KG1 (cell line): ENCODE measurements around the gene SEMA6A.

Experiments
- DNase-seq: peaks from one replicate; lab custom pipeline; 2025; lab: John Stamatoyannopoulos, UW

Gene SEMA6A

DNA sequence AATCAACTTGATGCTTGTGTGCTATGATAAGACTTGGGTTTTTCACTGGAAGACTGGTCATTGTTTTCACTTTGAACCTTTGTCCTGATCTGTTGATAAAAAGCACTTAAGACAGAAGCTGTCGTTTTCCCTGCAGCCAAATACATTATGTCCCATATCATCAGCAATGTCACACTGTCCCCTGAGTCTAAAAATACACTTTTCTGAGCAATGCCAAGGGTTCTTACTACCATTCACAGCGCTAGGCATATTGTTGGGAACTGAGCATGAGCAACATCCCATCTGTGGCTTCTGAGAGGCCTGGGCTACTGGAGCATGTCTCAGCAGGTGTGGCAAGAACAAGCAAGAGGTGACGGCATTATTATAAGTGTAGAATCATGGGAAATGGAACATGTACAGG, 81.8 kb downstream of the SEMA6A start:
- DNase-seq = no peak

GRCh38 chr5:116492016-116492623, 82.5 kb downstream of the SEMA6A start:
- DNase-seq = peak; percentile 35

DNA sequence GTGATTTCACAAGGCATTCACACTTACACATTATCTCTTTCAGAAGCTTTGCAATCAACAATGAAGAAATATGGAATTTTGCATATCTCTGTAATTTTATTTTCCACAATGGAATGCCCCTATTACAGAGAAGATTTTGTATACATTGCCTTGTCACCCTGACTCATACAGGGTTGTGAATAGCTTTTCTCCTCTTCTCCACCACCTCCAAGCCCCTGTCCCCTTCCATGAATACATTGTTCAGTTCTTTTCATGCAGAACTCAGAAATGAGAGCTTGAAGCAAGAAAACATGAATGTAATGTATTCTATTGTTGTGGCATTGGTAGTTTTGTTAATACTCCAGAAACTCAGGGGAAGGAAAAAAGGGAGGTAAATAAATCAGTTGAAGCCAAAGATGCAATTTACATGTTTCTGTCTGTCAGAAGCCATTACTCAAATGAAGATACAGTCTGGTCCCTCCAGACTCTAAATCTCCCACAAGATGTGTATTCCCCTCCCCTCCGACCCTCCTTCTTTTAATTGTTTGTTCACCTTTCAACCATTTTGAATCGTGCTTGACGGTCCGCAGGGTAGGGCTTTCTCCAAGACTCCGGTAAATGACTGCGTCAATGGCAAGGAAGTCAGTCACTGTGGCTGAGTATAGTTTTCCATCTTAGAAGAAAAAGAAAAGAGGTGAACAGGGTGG, 86.1 kb downstream of the SEMA6A start:
- DNase-seq = no peak

GRCh38 chr5:116487045-116487444, 87.6 kb downstream of the SEMA6A start:
- no peak for DNase-seq

GRCh38 chr5:116486588-116486987, 88.0 kb downstream of the SEMA6A start:
- DNase-seq = no peak

- DNase-seq = no peak
Observed at GRCh38 chr5:116484645-116485044, 90.0 kb downstream of the SEMA6A start.

DNA sequence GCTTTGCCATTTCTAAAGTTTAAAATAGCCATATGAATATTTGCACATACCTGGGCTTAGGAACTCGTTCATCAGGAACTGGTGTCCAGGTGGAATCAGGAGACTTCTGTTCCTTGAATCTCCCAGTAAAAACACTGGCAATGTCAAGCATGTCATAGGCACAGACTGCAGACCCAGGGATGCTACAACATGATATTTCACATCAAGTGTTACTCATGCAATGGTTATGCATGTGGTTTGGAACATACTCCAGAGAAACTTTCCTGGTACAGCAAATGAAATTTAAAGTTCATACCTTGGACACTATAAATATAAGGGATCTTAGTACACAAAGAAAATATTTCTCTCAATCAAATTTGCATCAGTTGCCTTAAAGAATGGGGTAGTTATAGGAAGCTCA, 92.2 kb downstream of the SEMA6A start:
- DNase-seq = no peak

GRCh38 chr5:116480894-116481510, 93.6 kb downstream of the SEMA6A start:
- DNase-seq = no peak

DNA sequence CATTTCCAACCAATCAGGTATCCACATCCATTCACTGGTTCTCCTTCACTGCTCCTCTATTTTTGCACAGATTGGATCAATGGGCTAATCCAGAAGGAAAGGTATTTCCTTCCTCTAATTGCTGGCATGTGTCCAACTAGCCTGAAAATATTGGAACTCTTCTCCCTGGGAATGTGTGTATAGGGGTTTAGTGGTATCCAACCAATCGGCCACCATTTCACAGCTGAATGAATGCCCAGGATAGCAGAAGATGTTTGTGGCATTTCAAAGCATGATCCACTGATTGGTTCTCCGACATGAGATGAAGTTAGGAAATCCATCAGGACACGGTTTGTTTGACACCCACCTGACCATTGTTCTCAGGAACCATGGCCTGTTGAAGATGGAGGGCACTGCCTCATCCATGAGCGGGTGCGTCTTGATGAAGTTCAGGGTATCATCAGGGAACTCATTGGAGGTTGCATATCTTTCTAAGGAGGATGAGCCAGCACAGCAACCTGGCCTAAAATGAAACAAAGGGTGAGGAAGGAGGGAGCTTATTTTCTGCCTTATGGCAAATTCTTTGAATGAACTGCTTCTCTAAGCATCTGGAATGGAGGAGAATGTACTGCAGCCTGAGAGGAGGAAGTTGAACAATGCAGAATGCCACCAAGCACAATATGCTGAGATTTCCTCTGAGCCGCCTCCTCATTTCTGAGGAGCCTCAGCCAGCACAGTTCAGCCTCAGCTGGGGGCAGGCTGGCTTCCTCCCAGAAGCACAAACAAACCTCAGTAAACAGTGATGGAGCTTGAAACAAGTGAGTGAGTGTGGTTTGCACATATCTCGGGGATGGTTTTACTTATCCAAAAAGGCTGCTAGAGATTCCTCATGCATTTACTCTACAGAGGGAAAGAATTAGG, 94.6 kb downstream of the SEMA6A start:
- DNase-seq = no peak

DNA sequence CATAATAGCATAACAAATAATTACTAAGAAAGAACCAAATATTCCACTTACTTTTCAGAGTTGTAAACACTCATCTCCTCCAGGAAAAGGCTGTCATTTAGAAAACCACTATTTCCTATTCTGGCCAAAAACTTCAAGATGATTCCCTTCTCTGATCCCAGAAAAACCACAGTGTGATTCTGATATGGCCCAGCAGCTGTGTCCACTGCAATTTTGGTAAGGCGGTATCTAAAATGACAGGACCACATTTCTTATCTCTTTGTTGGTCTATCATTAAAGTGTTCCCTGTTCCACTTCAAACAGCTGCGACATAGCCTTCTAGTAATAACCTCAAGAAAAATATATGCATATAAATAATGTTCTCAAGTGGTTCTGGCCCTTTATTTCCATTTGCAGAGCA, 96.1 kb downstream of the SEMA6A start:
- DNase-seq = no peak

DNA sequence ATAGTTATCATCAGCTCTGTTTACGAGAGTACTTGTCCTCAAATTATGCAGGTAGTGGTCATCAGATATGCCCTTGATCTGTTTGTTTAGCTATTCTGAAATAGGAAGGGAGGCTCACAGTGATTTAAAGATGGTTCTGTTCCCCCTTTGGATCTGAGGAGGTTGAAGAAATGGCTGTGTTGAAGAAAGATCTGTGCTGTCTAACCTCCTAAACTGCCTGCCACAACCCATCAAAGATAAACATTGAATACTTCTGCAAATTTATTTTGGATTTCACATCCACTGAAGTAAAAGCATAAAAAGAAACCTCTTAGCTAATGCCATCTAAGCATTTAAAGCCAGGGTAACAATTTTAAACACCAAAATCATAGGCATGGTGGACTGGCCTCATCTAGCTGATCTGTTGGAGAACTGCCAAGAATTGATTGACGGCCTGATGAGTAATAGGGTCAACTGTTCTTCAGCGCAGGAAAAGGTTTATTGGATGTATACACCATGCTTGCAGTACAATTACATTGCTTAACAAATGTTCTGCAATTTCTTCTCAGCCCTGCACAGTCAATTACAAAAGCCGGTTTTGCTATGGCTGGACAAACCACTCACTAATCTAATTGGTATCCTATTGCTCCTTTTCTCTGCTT, 97.6 kb downstream of the SEMA6A start:
- DNase-seq = no peak

DNA sequence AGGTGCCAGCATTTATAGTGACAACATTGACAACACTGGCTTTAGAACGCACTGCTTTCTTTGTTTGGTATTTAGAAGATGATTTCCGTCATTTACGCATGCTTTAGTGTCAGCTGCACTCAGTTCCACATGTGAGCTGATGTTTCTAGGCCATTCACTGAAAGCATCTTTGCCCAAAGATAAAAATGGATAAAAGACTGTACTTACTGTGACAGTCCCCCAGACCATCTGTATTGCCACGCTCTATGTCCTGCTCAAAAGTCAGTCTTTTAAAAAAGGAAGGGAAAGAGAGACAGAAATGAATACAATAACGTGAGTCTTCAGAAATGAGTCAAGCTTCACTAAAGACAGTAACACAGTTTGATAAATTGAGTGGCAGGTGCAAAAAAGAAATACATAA, 99.3 kb downstream of the SEMA6A start:
- no peak for DNase-seq

DNA sequence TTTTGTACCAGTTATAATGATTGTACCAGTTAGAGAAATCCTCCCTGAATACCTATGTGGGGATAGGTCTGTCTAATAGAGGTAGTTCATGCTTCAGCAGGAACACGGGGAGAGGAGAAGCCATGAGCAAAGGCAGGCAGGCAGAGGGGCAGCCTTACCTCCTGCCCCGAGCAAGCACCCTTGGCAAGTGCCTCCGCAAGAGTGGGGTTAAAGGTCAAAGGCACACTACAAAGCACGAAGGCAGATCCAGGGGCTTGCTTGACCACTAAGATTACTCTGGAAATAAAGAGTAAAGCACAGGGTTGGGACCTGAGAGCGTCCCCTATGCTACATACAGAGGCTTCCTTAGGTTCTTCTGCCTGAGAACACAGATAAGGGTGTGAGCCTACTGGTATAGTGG, 100.9 kb downstream of the SEMA6A start:
- no peak for DNase-seq

DNA sequence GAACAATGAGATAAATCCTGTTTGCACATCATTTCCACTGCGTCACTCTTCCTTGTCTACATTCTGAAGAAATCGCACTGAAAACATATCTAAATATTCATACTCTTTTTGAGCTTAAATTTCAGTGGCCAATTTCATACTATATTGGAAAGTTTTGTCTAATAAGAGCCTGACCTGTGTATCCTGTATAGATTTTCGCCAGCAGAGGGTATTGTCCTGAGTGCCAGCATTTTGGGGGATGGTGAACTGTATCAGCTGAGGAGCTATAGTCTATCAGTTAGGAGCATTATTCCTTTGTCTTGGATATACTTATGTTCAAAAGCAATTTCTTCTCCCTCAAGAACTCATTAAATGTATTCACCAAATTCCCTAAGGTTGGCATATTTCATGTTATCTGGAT, 102.3 kb downstream of the SEMA6A start:
- no peak for DNase-seq

DNA sequence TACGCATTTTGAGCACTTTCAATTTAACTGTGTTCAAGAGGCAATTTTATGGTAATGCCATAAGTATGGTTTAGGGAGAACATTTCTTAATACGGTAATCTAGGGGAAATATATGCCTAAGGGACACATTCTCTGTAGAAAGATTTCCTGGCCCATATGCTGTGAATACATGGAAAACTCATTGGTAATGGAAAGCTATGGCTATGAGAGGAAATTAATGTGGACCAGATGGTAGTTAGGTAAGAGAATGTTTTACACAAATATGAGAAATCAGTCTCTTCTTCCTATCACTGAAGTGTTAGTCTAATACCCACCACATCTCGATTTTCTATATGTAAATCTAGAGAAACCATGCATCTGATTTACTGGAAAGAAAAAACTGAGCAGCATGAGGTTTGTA, 105.0 kb downstream of the SEMA6A start:
- no peak for DNase-seq

- no peak for DNase-seq
Observed at GRCh38 chr5:116468583-116468982, 106.0 kb downstream of the SEMA6A start.

GRCh38 chr5:116467465-116467843, 107.2 kb downstream of the SEMA6A start:
- DNase-seq = no peak

GRCh38 chr5:116466727-116467464, 107.7 kb downstream of the SEMA6A start:
- no peak for DNase-seq

GRCh38 chr5:116465411-116465810, 109.2 kb downstream of the SEMA6A start:
- DNase-seq = no peak

DNA sequence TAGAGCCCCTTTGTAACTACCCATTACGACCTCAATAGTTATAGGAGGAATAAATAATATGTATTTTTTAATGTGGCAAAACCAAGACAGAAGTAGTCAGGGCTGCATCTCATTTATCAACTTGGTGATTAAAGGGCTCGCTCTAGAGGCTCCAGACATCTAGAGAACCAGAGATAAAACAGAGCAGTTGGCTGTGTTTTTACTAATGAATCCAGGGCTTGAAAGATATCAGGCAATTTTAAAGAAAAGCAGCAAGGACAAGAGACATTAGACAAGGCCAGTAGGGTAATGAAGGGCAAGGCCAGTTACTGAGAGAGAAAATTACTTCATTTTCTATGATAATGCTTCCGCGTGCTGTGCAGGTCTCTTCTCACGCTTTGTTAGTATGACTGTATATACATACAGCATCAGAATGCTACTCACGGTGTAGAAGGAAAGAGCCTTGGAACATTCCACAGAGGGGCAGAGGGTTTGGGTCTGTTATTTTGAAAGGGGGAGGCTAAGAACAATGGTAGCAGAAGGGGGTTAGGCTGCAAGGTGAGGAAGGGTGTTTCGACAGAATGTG, 110.4 kb downstream of the SEMA6A start:
- no peak for DNase-seq

DNA sequence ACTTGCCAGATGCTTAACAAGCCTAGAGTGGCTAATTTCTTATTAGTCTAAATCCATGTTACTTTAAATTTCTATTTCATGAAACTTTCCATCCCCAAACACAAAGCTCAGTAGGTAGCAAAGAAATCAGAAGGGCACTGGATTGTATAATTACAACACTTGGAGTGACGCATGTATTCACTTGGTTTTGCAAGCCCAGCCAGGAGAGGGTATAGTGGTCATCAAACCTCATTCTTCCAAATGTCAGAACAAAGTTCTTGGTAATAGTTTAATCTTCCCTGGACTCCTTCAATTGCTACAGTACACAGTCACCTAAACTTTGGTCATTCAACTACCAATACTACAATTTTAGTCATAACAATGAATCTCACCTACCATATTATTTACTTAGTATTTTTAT, 112.1 kb downstream of the SEMA6A start:
- no peak for DNase-seq
